ENCODE results near the gene SESN3.
"Not testable (repeated sequence)": the region's sequence is repeated elsewhere in the genome, so short reads cannot be mapped to it uniquely, and the experiment has no call there.

SESN3 gene

GRCh38 chr11:95248666-95249467 lies 17.9 kb upstream of the SESN3 start:
- DNase-seq, result no peak

GRCh38 chr11:95247883-95248282 lies 16.9 kb upstream of the SESN3 start:
- no peak for DNase-seq

GRCh38 chr11:95247127-95247684 lies 16.2 kb upstream of the SESN3 start:
- DNase-seq, result peak; percentile 31

- DNase-seq, result no peak
These were observed 14.6 kb upstream of the SESN3 start for GRCh38 chr11:95245581-95245980.

- no peak for DNase-seq
These were observed 14.0 kb upstream of the SESN3 start for GRCh38 chr11:95245038-95245437.

GRCh38 chr11:95243673-95244072 lies 12.7 kb upstream of the SESN3 start:
- DNase-seq, result no peak

GRCh38 chr11:95242845-95243605 lies 12.0 kb upstream of the SESN3 start:
- no peak for DNase-seq

GRCh38 chr11:95242091-95242844 lies 11.3 kb upstream of the SESN3 start:
- no peak for DNase-seq

GRCh38 chr11:95241681-95242081 lies 10.7 kb upstream of the SESN3 start:
- DNase-seq, result no peak

GRCh38 chr11:95239871-95240649 lies 9.1 kb upstream of the SESN3 start:
- no peak for DNase-seq

- DNase-seq, result no peak
These were observed 1.7 kb upstream of the SESN3 start for GRCh38 chr11:95232666-95233065.

GRCh38 chr11:95231881-95232605 lies 1.0 kb upstream of the SESN3 start:
- DNase-seq, result peak; percentile 36

- no peak for DNase-seq
These were observed 234 bp downstream of the SESN3 start for GRCh38 chr11:95230810-95231126.

GRCh38 chr11:95229993-95230809 lies 801 bp downstream of the SESN3 start:
- DNase-seq, result no peak

GRCh38 chr11:95229199-95229992 lies 1.6 kb downstream of the SESN3 start:
- DNase-seq, result no peak

GRCh38 chr11:95228081-95228749 lies 2.8 kb downstream of the SESN3 start:
- DNase-seq, result no peak

- not testable (repeated sequence) for DNase-seq
These were observed 3.9 kb downstream of the SESN3 start for GRCh38 chr11:95227060-95227459.

- no peak for DNase-seq
These were observed 8.2 kb downstream of the SESN3 start for GRCh38 chr11:95222817-95223216.

GRCh38 chr11:95219599-95219998 lies 11.4 kb downstream of the SESN3 start:
- no peak for DNase-seq
